Stimulated activated CD4-positive, alpha-beta T cell treated with anti-CD3 and anti-CD28 coated beads, Interleukin-2, amount 100 ng/mL, for 48 hours (primary cell): Measurements from ENCODE around the gene ELP2.
"Not testable (repeated sequence)": the region's sequence is repeated elsewhere in the genome, so short reads cannot be mapped to it uniquely, and the experiment has no call there.

Experiments used
- DNase-seq, 2 donors: peaks; one replicate each; pipeline ENCODE4 v3.0.0-alpha.2; 2020

ELP2 gene

GRCh38 chr18:36191711-36192110 lies 62.0 kb downstream of the ELP2 start:
- DNase-seq, result no peak

GRCh38 chr18:36194600-36195315 lies 65.1 kb downstream of the ELP2 start:
- DNase-seq, result no peak

- no peak for DNase-seq
Observed at GRCh38 chr18:36195427-36196122, 65.9 kb downstream of the ELP2 start.

GRCh38 chr18:36196238-36196995 lies 66.7 kb downstream of the ELP2 start:
- DNase-seq, result no peak

GRCh38 chr18:36197511-36198166 lies 67.9 kb downstream of the ELP2 start:
- no peak for DNase-seq

GRCh38 chr18:36199691-36200295 lies 70.1 kb downstream of the ELP2 start:
- DNase-seq, result no peak

GRCh38 chr18:36200354-36200771 lies 70.7 kb downstream of the ELP2 start:
- no peak for DNase-seq

- no peak for DNase-seq
Observed at GRCh38 chr18:36201765-36202164, 72.1 kb downstream of the ELP2 start.

- no peak for DNase-seq
Observed at GRCh38 chr18:36203360-36203895, 73.7 kb downstream of the ELP2 start.

- no peak for DNase-seq
Observed at GRCh38 chr18:36205166-36205565, 75.5 kb downstream of the ELP2 start.

- DNase-seq, result no peak
Observed at GRCh38 chr18:36207303-36207702, 77.6 kb downstream of the ELP2 start.

- DNase-seq, result not testable (repeated sequence)
Observed at GRCh38 chr18:36207969-36208368, 78.3 kb downstream of the ELP2 start.

- DNase-seq, result no peak
Observed at GRCh38 chr18:36211612-36212065, 81.9 kb downstream of the ELP2 start.

GRCh38 chr18:36212301-36213171 lies 82.8 kb downstream of the ELP2 start:
- DNase-seq, result no peak

- no peak for DNase-seq
Observed at GRCh38 chr18:36214811-36215210, 85.1 kb downstream of the ELP2 start.

GRCh38 chr18:36215577-36215976 lies 85.9 kb downstream of the ELP2 start:
- DNase-seq, result no peak

GRCh38 chr18:36217348-36217747 lies 87.6 kb downstream of the ELP2 start:
- no peak for DNase-seq

- no peak for DNase-seq
Observed at GRCh38 chr18:36229188-36229587, 99.5 kb downstream of the ELP2 start.
